Mammary epithelial cell (primary cell): ENCODE measurements around the gene HERPUD1.

Source experiments
- CTCF ChIP-seq, 2 donors: IDR thresholded peaks in 1 of 2; conservative IDR thresholded peaks in 1 of 2; 2 replicates each; pipeline ENCODE4 v1.5.1; 2011 to 2012; ENCODE audit warnings: inconsistent platforms in 2 of 2, low read length in 2 of 2, mild to moderate bottlenecking in 2 of 2, control low read depth in 1 of 2, low read depth in 1 of 2; ENCODE audit not compliant: insufficient read depth in 1 of 2; ENCODE audit errors: extremely low read depth in 1 of 2
- EZH2 ChIP-seq: IDR thresholded peaks from 2 replicates; pipeline ENCODE4 v1.6.1; 2012; ENCODE audit warnings: low read length, inconsistent platforms, borderline replicate concordance

GRCh38 chr16:56915336-56916119 is 16.4 kb upstream of the HERPUD1 start:
- TF ChIP-seq CTCF (conservative IDR thresholded peaks at IDR 0.05 in 1 of 2, IDR thresholded peaks at IDR 0.05 in 1 of 2; ENCODE audit: extremely low read depth in 1 of 2, insufficient read depth in 1 of 2, low read depth in 1 of 2, low read length in 2 of 2) (no peak), EZH2 (no peak)
